GM12891 (cell line): ENCODE data around the gene TACR2.

Source experiments
- POLR2A ChIP-seq: IDR thresholded peaks from 2 replicates; pipeline ENCODE4 v1.6.1; 2011; ENCODE audit warnings: low read depth, low read length, control low read depth
- POLR2AphosphoS5 ChIP-seq: IDR thresholded peaks from 2 replicates; pipeline ENCODE4 v1.6.1; 2011; ENCODE audit warnings: low read depth, low read length, control low read depth

DNA sequence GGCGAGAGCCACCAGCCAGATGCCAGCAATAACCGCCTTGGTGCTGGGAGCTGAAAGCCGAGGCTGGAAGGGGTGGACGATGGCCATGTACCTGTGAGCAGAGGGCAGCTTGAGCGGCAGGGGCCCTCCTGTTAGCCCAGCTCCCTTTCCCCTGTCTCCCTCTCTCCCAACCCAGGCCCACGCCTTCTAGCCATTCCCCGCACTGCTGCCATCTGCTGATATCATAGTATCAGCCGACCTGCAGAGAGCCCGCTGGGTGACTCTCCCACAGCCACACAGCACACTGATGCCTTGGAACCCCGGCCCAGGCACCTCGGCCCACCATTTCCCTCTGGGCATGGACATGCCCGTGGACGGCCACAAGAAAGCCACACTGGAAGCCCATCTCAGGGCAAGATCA lies 1.7 kb downstream of the TACR2 start:
- TF ChIP-seq POLR2AphosphoS5, result no peak
- no peak for TF ChIP-seq POLR2A
